CD4-positive, alpha-beta memory T cell (primary cell): ENCODE measurements around the gene GDAP2. TPM values are rescaled to one million over a fixed set of nuclear protein-coding genes. Genes with fewer than 3 reads are reported as not detected.
A peak's percentile ranks its signal among the peaks of the same experiment; 100 is the strongest.
"Not testable (repeated sequence)": the region's sequence is repeated elsewhere in the genome, so short reads cannot be mapped to it uniquely, and the experiment has no call there.

Experiments used
- CTCF ChIA-PET: fragments of 350-600 bp; sonication (Branson Sonifier 250); formaldehyde crosslinking; loops from one replicate; lab custom pipeline; 2021; ENCODE audit warnings: inconsistent platforms; ENCODE audit not compliant: partially characterized antibody; lab: Charles Lee
- POLR2A ChIA-PET: fragments of 350-600 bp; sonication (Branson Sonifier 250); formaldehyde crosslinking; loops from one replicate; lab custom pipeline; 2021; ENCODE audit not compliant: partially characterized antibody; lab: Charles Lee
- DNase-seq, 5 donors: peaks; one replicate each; pipeline versions ENCODE4 v3.0.0 to v3.0.0-alpha.2; 2020 to 2022; ENCODE audit warnings: mixed read lengths in 1 of 5
- H3K27ac ChIP-seq: one replicate; pipeline ENCODE4 v1.7.0; 2013; ENCODE audit warnings: low read depth, low read length
- H3K27me3 ChIP-seq: 2 replicates; pipeline ENCODE4 v1.7.0; 2013; ENCODE audit warnings: mild to moderate bottlenecking, low read length, moderate library complexity; ENCODE audit not compliant: insufficient read depth
- H3K36me3 ChIP-seq: 2 replicates; pipeline ENCODE4 v1.7.0; 2013; ENCODE audit warnings: mild to moderate bottlenecking, low read length, moderate library complexity; ENCODE audit not compliant: insufficient read depth
- H3K4me1 ChIP-seq: 2 replicates; pipeline ENCODE4 v1.7.0; 2013; ENCODE audit warnings: mild to moderate bottlenecking, low read length, moderate library complexity; ENCODE audit not compliant: insufficient read depth
- H3K4me3 ChIP-seq, 2 donors: one replicate each; pipeline ENCODE4 v1.7.0; 2013; ENCODE audit warnings: low read length in 2 of 2, mild to moderate bottlenecking in 1 of 2
- H3K9me3 ChIP-seq, 2 donors: one replicate each; pipeline ENCODE4 v1.7.0; 2013; ENCODE audit warnings: low read length in 2 of 2, control low read depth in 1 of 2; ENCODE audit not compliant: control insufficient read depth in 1 of 2
- H3K27ac Mint-ChIP-seq, 7 donors: one replicate each; pipeline ENCODE4 v1.8.0; 2020 to 2021; ENCODE audit warnings: mixed read lengths in 7 of 7, mild to moderate bottlenecking in 6 of 7, inconsistent platforms in 3 of 7, moderate library complexity in 3 of 7
- H3K27me3 Mint-ChIP-seq, 2 donors: one replicate each; pipeline ENCODE4 v1.8.0; 2020 to 2021; ENCODE audit warnings: mixed read lengths in 2 of 2
- H3K36me3 Mint-ChIP-seq, 2 donors: one replicate each; pipeline ENCODE4 v1.8.0; 2020 to 2021; ENCODE audit warnings: mixed read lengths in 2 of 2, inconsistent platforms in 1 of 2, mild to moderate bottlenecking in 1 of 2
- H3K4me1 Mint-ChIP-seq, 4 donors: one replicate each; pipeline ENCODE4 v1.8.0; 2020 to 2021; ENCODE audit warnings: mixed read lengths in 4 of 4, mild to moderate bottlenecking in 1 of 4
- H3K4me3 Mint-ChIP-seq, 8 donors: one replicate each; pipeline ENCODE4 v1.8.0; 2020 to 2021; ENCODE audit warnings: mixed read lengths in 8 of 8, mild to moderate bottlenecking in 7 of 8, moderate library complexity in 6 of 8, inconsistent platforms in 3 of 8
- H3K9me3 Mint-ChIP-seq, 8 donors: one replicate each; pipeline ENCODE4 v1.8.0; 2020 to 2021; ENCODE audit warnings: mixed read lengths in 8 of 8, mild to moderate bottlenecking in 5 of 8, inconsistent platforms in 3 of 8, moderate library complexity in 1 of 8
- intact Hi-C: fragments of 100-400 bp; cut with micrococcal nuclease; formaldehyde crosslinking; loops from one replicate; pipeline ENCODE4 v1.15.1; 2023
- polyA plus RNA-seq, 2 donors: library from polyadenylated mRNA; unstranded; fragments of 300-500 nt; fragmentation: Illumina TruSeq; gene quantifications; one replicate each; pipeline ENCODE4 v1.2.3, GENCODE V29; 2021
- total RNA-seq, 2 experiments: library from RNA; stranded (reverse); gene quantifications; one replicate each; pipeline ENCODE4 v1.2.3, GENCODE V29; 2021

Gene GDAP2
- total and polyA plus RNA-seq, 4 experiments from 2014 or later, result 5.6 to 29.5 (median 20.1) TPM

GRCh38 chr1:117928881-117929342 lies 509 bp downstream of the GDAP2 start:
- POLR2A ChIA-PET, result interaction anchor here (1.0 to 1.4 kb wide), 2 partner anchors 15 to 562 kb away, joined by 3 read pairs; partner anchors contain the start of gene MAN1A2

GRCh38 chr1:117925981-117926380 lies 3.4 kb downstream of the GDAP2 start:
- H3K36me3 Mint-ChIP-seq, result peaks cover 7 to 22% of the 10 kb centered on the region in 2 donors
- H3K9me3 ChIP-seq, result no peaks in the 10 kb centered on the region
- H3K27me3 ChIP-seq, result no peaks in the 10 kb centered on the region
- no peak overlapping the region for H3K4me3 ChIP-seq
- peaks cover 25% of the 10 kb centered on the region for H3K4me1 ChIP-seq
- ChIA-PET POLR2A (no interaction called here), CTCF (interaction anchor here (0.9 kb wide), 1 partner anchor 17 kb away, joined by 3 read pairs; no protein-coding TSS in a partner anchor)
- intact Hi-C loops, result loop anchor here (5.0 kb wide), 1 partner anchor 1216 kb away; the partner anchor contains the start of gene WARS2
- H3K4me1 Mint-ChIP-seq, result peaks cover 29 to 44% (median 35%) of the 10 kb centered on the region in 4 donors
- H3K27me3 Mint-ChIP-seq, result no peaks in the 10 kb centered on the region
- no peak overlapping the region for H3K27ac Mint-ChIP-seq
- no peaks in the 10 kb centered on the region for H3K36me3 ChIP-seq
- H3K27ac ChIP-seq, result no peak overlapping the region
- DNase-seq, result no peak
- H3K4me3 Mint-ChIP-seq, result peak overlapping the region in 1 of 8 donors; percentile 38
- no peaks in the 10 kb centered on the region for H3K9me3 Mint-ChIP-seq

More at GRCh38 chr1:117928881-117929342, 509 bp downstream of the GDAP2 start:
- intact Hi-C loops, result loop anchor here (1.0 to 5.0 kb wide), 2 partner anchors 562 to 1213 kb away; partner anchors contain the start of genes MAN1A2 and WARS2
- peak in 3 of 5 donors; percentile 52 to 81 (median 69) for DNase-seq
- Histone ChIP-seq H3K4me1 (peaks cover 41% of the 10 kb centered on the region), H3K36me3 (no peaks in the 10 kb centered on the region), H3K4me3 (peak overlapping the region; percentile 66 to 81), H3K27me3 (no peaks in the 10 kb centered on the region), H3K27ac (peak overlapping the region; percentile 89), H3K9me3 (no peaks in the 10 kb centered on the region)
- H3K36me3 Mint-ChIP-seq, result peaks cover 12 to 35% of the 10 kb centered on the region in 2 donors
- CTCF ChIA-PET, result interaction anchor here (0.9 to 2.8 kb wide), 5 partner anchors 10 to 415 kb away, joined by 3 to 10 read pairs (median 3); partner anchors contain the start of gene TENT5C
- H3K27ac Mint-ChIP-seq, result peak overlapping the region; percentile 93 to 99 (median 97)
- H3K27me3 Mint-ChIP-seq, result no peaks in the 10 kb centered on the region
- H3K4me1 Mint-ChIP-seq, result peaks cover 43 to 63% (median 53%) of the 10 kb centered on the region in 4 donors
- H3K4me3 Mint-ChIP-seq, result peak overlapping the region; percentile 94 to 97 (median 96)
- no peaks in the 10 kb centered on the region for H3K9me3 Mint-ChIP-seq

DNA sequence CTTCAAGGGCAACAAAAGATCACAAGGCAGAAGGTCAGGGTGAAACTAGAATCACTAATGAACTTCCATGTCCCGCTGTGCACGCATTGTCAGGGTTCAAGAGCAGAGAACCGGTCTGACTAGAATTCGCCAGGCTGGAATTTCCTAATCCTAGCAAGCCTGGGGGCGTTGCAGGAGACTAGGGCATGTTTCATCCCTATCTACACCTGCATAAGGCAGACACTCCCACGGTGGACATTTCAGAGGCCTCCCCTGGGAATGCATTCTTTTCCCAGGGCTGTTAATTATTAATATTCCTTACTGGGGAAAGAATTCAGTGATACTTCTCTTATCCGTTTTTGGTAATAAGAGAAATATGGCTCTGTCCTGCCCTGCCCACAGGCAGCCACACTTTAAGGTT lies 6.7 kb downstream of the GDAP2 start:
- intact Hi-C loops, H3K9me3 ChIP-seq, DNase-seq, H3K4me1 ChIP-seq, H3K9me3 Mint-ChIP-seq, H3K27me3 Mint-ChIP-seq, POLR2A ChIA-PET, CTCF ChIA-PET, H3K27ac Mint-ChIP-seq, H3K4me3 Mint-ChIP-seq, H3K4me3 ChIP-seq, H3K27ac ChIP-seq, H3K27me3 ChIP-seq: not testable (repeated sequence)
- H3K4me1 Mint-ChIP-seq, result peaks cover 11 to 15% (median 13%) of the 10 kb centered on the region in 4 donors
- H3K36me3 Mint-ChIP-seq, result peaks cover 20 to 22% of the 10 kb centered on the region in 2 donors
- peaks cover 16% of the 10 kb centered on the region for H3K36me3 ChIP-seq

GRCh38 chr1:117921991-117922390 lies 7.4 kb downstream of the GDAP2 start:
- Histone ChIP-seq H3K4me3 (no peak overlapping the region), H3K36me3 (peaks cover 18% of the 10 kb centered on the region), H3K4me1 (no peaks in the 10 kb centered on the region), H3K27ac (no peak overlapping the region), H3K9me3 (no peaks in the 10 kb centered on the region), H3K27me3 (no peaks in the 10 kb centered on the region)
- no peak for DNase-seq
- Mint-ChIP-seq H3K9me3 (no peaks in the 10 kb centered on the region), H3K4me1 (peaks cover 7 to 13% (median 9%) of the 10 kb centered on the region in 4 donors), H3K27ac (no peak overlapping the region), H3K4me3 (no peak overlapping the region), H3K27me3 (no peaks in the 10 kb centered on the region), H3K36me3 (peaks cover 26 to 29% of the 10 kb centered on the region in 2 donors)
- intact Hi-C loops, result no loop called here
- ChIA-PET POLR2A (no interaction called here), CTCF (no interaction called here)

- Histone ChIP-seq H3K36me3 (peaks cover 25% of the 10 kb centered on the region), H3K4me1 (no peaks in the 10 kb centered on the region), H3K4me3 (no peak overlapping the region), H3K27ac (no peak overlapping the region), H3K27me3 (no peaks in the 10 kb centered on the region), H3K9me3 (no peaks in the 10 kb centered on the region)
- ChIA-PET POLR2A (no interaction called here), CTCF (interaction anchor here (1.3 to 1.4 kb wide), 2 partner anchors 9 to 24 kb away, joined by 7 read pairs; partner anchors contain the start of gene GDAP2)
- DNase-seq, result no peak
- Mint-ChIP-seq H3K9me3 (peaks cover 0 to 1% (median 0%) of the 10 kb centered on the region in 8 donors), H3K36me3 (peaks cover 49 to 50% of the 10 kb centered on the region in 2 donors), H3K4me1 (peaks cover 4 to 15% (median 4%) of the 10 kb centered on the region in 4 donors), H3K4me3 (no peak overlapping the region), H3K27me3 (no peaks in the 10 kb centered on the region), H3K27ac (peak overlapping the region in 1 of 7 donors; percentile 38)
- intact Hi-C loops, result no loop called here
Measured at GRCh38 chr1:117919376-117919775, 10.0 kb downstream of the GDAP2 start.

- intact Hi-C loops, result no loop called here
- no peak overlapping the region for H3K27ac Mint-ChIP-seq
- Histone ChIP-seq H3K27ac (no peak overlapping the region), H3K4me1 (no peaks in the 10 kb centered on the region), H3K9me3 (no peaks in the 10 kb centered on the region), H3K36me3 (peaks cover 25% of the 10 kb centered on the region), H3K27me3 (no peaks in the 10 kb centered on the region), H3K4me3 (no peak overlapping the region)
- ChIA-PET CTCF (no interaction called here), POLR2A (no interaction called here)
- H3K4me1 Mint-ChIP-seq, result peaks cover 2 to 9% (median 4%) of the 10 kb centered on the region in 4 donors
- H3K9me3 Mint-ChIP-seq, result peaks cover 0 to 4% (median 0%) of the 10 kb centered on the region in 8 donors
- no peak for DNase-seq
- no peaks in the 10 kb centered on the region for H3K27me3 Mint-ChIP-seq
- peaks cover 65 to 68% of the 10 kb centered on the region in 2 donors for H3K36me3 Mint-ChIP-seq
- no peak overlapping the region for H3K4me3 Mint-ChIP-seq
Measured at GRCh38 chr1:117911051-117911450, 18.4 kb downstream of the GDAP2 start.

DNA sequence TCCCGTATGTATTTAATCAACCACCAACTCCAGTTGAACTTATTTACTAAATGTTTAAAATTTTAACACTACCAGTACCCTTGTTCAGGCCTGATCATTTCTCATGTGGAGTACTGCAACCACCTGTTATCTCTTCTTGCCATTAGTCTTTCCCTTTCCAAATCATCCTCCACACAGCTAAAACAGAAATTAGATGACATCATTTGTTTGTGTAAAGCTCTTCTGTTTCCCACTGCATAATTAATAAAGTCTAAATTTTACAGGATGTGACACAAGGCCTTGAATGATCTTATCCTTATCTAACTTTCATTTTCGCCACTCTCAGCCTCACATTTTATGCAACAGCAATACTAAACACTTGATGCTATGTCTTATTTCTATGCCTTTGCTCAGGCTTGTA lies 24.4 kb downstream of the GDAP2 start:
- Histone ChIP-seq H3K9me3 (no peaks in the 10 kb centered on the region), H3K27ac (no peak overlapping the region), H3K36me3 (peaks cover 20% of the 10 kb centered on the region), H3K27me3 (no peaks in the 10 kb centered on the region), H3K4me1 (no peaks in the 10 kb centered on the region), H3K4me3 (no peak overlapping the region)
- Mint-ChIP-seq H3K4me1 (no peaks in the 10 kb centered on the region), H3K27ac (peak overlapping the region in 2 of 7 donors; percentile 65 to 85), H3K36me3 (peaks cover 58 to 63% of the 10 kb centered on the region in 2 donors), H3K4me3 (no peak overlapping the region), H3K27me3 (no peaks in the 10 kb centered on the region), H3K9me3 (no peaks in the 10 kb centered on the region)
- ChIA-PET POLR2A (no interaction called here), CTCF (interaction anchor here (0.6 to 1.4 kb wide), 2 partner anchors 9 to 416 kb away, joined by 3 to 6 read pairs; no protein-coding TSS in a partner anchor)
- DNase-seq, result no peak
- intact Hi-C loops, result no loop called here
